Endothelial cell of umbilical vein (primary cell): ENCODE measurements around the gene DNAJC27. TPM values are rescaled to one million over a fixed set of nuclear protein-coding genes. Genes with fewer than 3 reads are reported as not detected.

Experiments
- BruUV-seq: library from RNA; stranded (reverse); fragments of 400-500 nt; replicated peaks from 2 replicates; lab custom pipeline; 2021; lab: Mats Ljungman, UMichigan
- CTCF ChIA-PET: fragments of 300-600, 350-600 bp; sonication (Branson Sonifier 250); formaldehyde crosslinking; loops from one replicate; lab custom pipeline; 2021; ENCODE audit warnings: antibody characterized with exemption, inconsistent platforms; lab: Charles Lee
- POLR2A ChIA-PET: fragments of 300-600, 350-600 bp; sonication (Branson Sonifier 250); formaldehyde crosslinking; loops from one replicate; lab custom pipeline; 2021; ENCODE audit warnings: antibody characterized with exemption, inconsistent platforms; lab: Charles Lee
- DNase-seq: peaks from one replicate; pipeline ENCODE4 v3.0.0-alpha.2; 2011; ENCODE audit warnings: low read depth, low spot score
- FAIRE-seq: peaks from 2 replicates; lab custom pipeline; 2011; peaks lifted over from hg19 to GRCh38; lab: Jason Lieb, UNC
- H2AFZ ChIP-seq: 2 replicates; pipeline ENCODE4 v1.6.0; 2012; ENCODE audit warnings: low read depth, low read length, control low read depth, inconsistent platforms
- H3K27ac ChIP-seq: 2 replicates; pipeline ENCODE4 v1.5.1; 2011; ENCODE audit warnings: low read depth, mild to moderate bottlenecking, control low read depth, low read length, moderate library complexity; ENCODE audit not compliant: insufficient read depth
- H3K27me3 ChIP-seq, 2 experiments: 2 replicates each; pipeline versions ENCODE4 v1.6.0 to v1.6.1; 2011; ENCODE audit warnings: low read length in 2 of 2, mixed read lengths in 1 of 2; ENCODE audit not compliant: control insufficient read depth in 2 of 2, insufficient read depth in 2 of 2
- H3K36me3 ChIP-seq, 2 experiments: 2 replicates in 1 of 2; 3 replicates in 1 of 2; pipeline ENCODE4 v1.5.1; 2011; ENCODE audit warnings: low read length in 2 of 2, mild to moderate bottlenecking in 1 of 2, moderate library complexity in 1 of 2; ENCODE audit not compliant: control insufficient read depth in 2 of 2, insufficient read depth in 2 of 2; ENCODE audit errors: extremely low read depth in 1 of 2
- H3K4me1 ChIP-seq: 3 replicates; pipeline ENCODE4 v1.5.1; 2011; ENCODE audit warnings: mild to moderate bottlenecking, low read length; ENCODE audit not compliant: control insufficient read depth, insufficient read depth; ENCODE audit errors: extremely low read depth
- H3K4me2 ChIP-seq: 2 replicates; pipeline ENCODE4 v1.6.1; 2011; ENCODE audit warnings: low read length, control low read depth, mixed read lengths; ENCODE audit not compliant: insufficient read depth
- H3K4me3 ChIP-seq, 3 experiments: fragments of 200-600 bp in 1 of 3; sonication (generic), shearing (Covaris generic) in 1 of 3; replicated peaks in 1 of 3; 2 replicates each; pipeline ENCODE4 v1.5.1; 2011 to 2016; ENCODE audit warnings: control low read depth in 3 of 3, low read length in 3 of 3, mild to moderate bottlenecking in 2 of 3, inconsistent platforms in 1 of 3, low read depth in 1 of 3, moderate library complexity in 1 of 3; ENCODE audit not compliant: insufficient read depth in 1 of 3
- H3K79me2 ChIP-seq: 2 replicates; pipeline ENCODE4 v1.6.0; 2012; ENCODE audit warnings: low read length, inconsistent platforms; ENCODE audit not compliant: control insufficient read depth, insufficient read depth
- H3K9ac ChIP-seq: replicated peaks from 2 replicates; pipeline ENCODE3; 2011; ENCODE audit warnings: low read length, control low read depth; ENCODE audit not compliant: insufficient read depth; ENCODE audit errors: extremely low read depth
- H3K9me1 ChIP-seq: replicated peaks from 3 replicates; pipeline ENCODE4 v1.6.0; 2011; ENCODE audit warnings: mild to moderate bottlenecking, low read length; ENCODE audit not compliant: control insufficient read depth, insufficient read depth; ENCODE audit errors: extremely low read depth
- H3K9me3 ChIP-seq: replicated peaks from 2 replicates; pipeline ENCODE4 v1.5.1; 2012; ENCODE audit warnings: low read length, inconsistent platforms; ENCODE audit not compliant: control insufficient read depth, insufficient read depth
- H4K20me1 ChIP-seq: replicated peaks from 2 replicates; pipeline ENCODE3; 2011; ENCODE audit warnings: mild to moderate bottlenecking, low read length; ENCODE audit not compliant: control insufficient read depth, insufficient read depth; ENCODE audit errors: extremely low read depth
- EZH2 ChIP-seq: IDR thresholded peaks from 2 replicates; pipeline ENCODE4 v1.6.1; 2012; ENCODE audit warnings: borderline replicate concordance, low read depth, mild to moderate bottlenecking, moderate library complexity, low read length, inconsistent platforms; ENCODE audit not compliant: severe bottlenecking
- FOS ChIP-seq: IDR thresholded peaks from 2 replicates; pipeline ENCODE4 v1.6.1; 2011; ENCODE audit warnings: mild to moderate bottlenecking, low read length, moderate library complexity, borderline replicate concordance; ENCODE audit not compliant: insufficient read depth
- GATA2 ChIP-seq: IDR thresholded peaks from 2 replicates; pipeline ENCODE4 v1.7.0; 2011; ENCODE audit warnings: low read depth, mild to moderate bottlenecking, moderate library complexity, mixed read lengths, low read length; ENCODE audit not compliant: insufficient read length, insufficient read depth
- JUN ChIP-seq: IDR thresholded peaks from 2 replicates; pipeline ENCODE4 v1.6.1; 2011; ENCODE audit warnings: borderline replicate concordance, low read depth; ENCODE audit not compliant: insufficient read length, insufficient read depth
- MYC ChIP-seq: IDR thresholded peaks from one replicate; pipeline ENCODE4 v1.6.1; 2011; ENCODE audit warnings: mild to moderate bottlenecking, low read depth, low read length
- POLR2A ChIP-seq: IDR thresholded peaks from 2 replicates; pipeline ENCODE4 v1.6.1; 2012; ENCODE audit warnings: low read depth, mild to moderate bottlenecking, control low read depth, low read length
- POLR2AphosphoS5 ChIP-seq: IDR thresholded peaks from 2 replicates; pipeline ENCODE4 v1.6.1; 2012; ENCODE audit warnings: low read depth, mild to moderate bottlenecking, control low read depth, low read length, moderate library complexity; ENCODE audit not compliant: insufficient read depth
- dilution Hi-C: fragments of 300-500 bp; cut with MboI; formaldehyde crosslinking; loops from one replicate; pipeline ENCODE4 v1.15.0; 2019; ENCODE audit warnings: low sequenced_read_pairs; ENCODE audit not compliant: extremely low pct_ligation_motif_present
- intact Hi-C: fragments of 100-400 bp; cut with micrococcal nuclease; formaldehyde crosslinking; loops from one replicate; pipeline ENCODE4 v1.10.0; 2022
- polyA plus RNA-seq, 4 experiments: library from polyadenylated mRNA; depleted of rRNA in 3 of 4; stranded (reverse) in 3 of 4; unstranded in 1 of 4; fragments of >200 nt; gene quantifications; 2 replicates each; pipeline versions ENCODE4 v1.2.1 to v1.2.3, GENCODE V29; 2011 to 2012; ENCODE audit warnings: missing spikeins in 1 of 4
- total RNA-seq: library from RNA; stranded (reverse); gene quantifications from 2 replicates; pipeline ENCODE4 v1.2.3, GENCODE V29; 2021
- TF ChIP-seq, protein P1 (sequence below), 2 donors: IDR thresholded peaks; 1 replicate in 1 of 2; 2 replicates in 1 of 2; pipeline ENCODE4 v1.5.1; 2011; ENCODE audit warnings: low read length in 2 of 2, mild to moderate bottlenecking in 2 of 2, moderate library complexity in 2 of 2, control low read depth in 1 of 2, inconsistent platforms in 1 of 2, low read depth in 1 of 2; ENCODE audit not compliant: insufficient read depth in 1 of 2; ENCODE audit errors: extremely low read depth in 1 of 2
- TF ChIP-seq, protein P2 (sequence below): IDR thresholded peaks from 2 replicates; pipeline ENCODE4 v1.6.1; 2011; ENCODE audit not compliant: insufficient read depth, insufficient read length

The DNAJC27 gene
- total and polyA plus RNA-seq, 2 donors (not counting 3 experiments of a cell fraction or from before 2014, with no cell fraction given), result 1.3 to 3.2 TPM

DNA sequence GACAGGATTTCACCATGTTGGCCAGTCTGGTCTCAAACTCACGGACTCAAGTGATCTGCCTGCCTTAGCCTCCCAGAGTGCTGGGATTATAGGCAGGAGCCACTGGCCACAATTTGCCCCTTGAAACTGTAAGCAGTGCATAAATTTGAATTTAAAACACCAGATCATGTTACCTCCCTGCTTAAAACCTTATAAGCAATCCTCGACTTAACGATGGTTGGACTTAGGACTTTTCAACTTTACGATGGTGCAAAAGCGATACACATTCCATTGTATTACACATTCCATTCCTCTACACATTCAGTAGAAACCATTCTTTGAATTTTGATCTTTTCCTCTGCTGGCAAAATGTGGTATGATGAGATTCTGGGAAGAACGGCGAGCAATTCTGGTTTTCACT is 46.9 kb upstream of the DNAJC27 start:
- H4K20me1 ChIP-seq, result no peaks in the 10 kb centered on the region
- DNase-seq (no peak), FAIRE-seq (no peak)
- no peaks in the 10 kb centered on the region for H3K4me1 ChIP-seq
- no peaks in the 10 kb centered on the region for H3K9me3 ChIP-seq
- POLR2A ChIA-PET, result no interaction called here
- dilution Hi-C loops (no loop called here), intact Hi-C loops (no loop called here)
- no peak overlapping the region for H2AFZ ChIP-seq
- peaks cover 5 to 6% of the 10 kb centered on the region in 2 experiments for H3K27me3 ChIP-seq
- H3K79me2 ChIP-seq, result no peaks in the 10 kb centered on the region
- no peak overlapping the region for H3K9ac ChIP-seq
- no peak overlapping the region for H3K4me3 ChIP-seq
- no peaks in the 10 kb centered on the region for H3K9me1 ChIP-seq
- CTCF ChIA-PET, result no interaction called here
- BruUV-seq, result no TSS peak
- TF ChIP-seq GATA2 (no peak), POLR2A (no peak), JUN (no peak), FOS (no peak), EZH2 (no peak), MYC (no peak), POLR2AphosphoS5 (no peak)
- TF ChIP-seq, protein P1, sequence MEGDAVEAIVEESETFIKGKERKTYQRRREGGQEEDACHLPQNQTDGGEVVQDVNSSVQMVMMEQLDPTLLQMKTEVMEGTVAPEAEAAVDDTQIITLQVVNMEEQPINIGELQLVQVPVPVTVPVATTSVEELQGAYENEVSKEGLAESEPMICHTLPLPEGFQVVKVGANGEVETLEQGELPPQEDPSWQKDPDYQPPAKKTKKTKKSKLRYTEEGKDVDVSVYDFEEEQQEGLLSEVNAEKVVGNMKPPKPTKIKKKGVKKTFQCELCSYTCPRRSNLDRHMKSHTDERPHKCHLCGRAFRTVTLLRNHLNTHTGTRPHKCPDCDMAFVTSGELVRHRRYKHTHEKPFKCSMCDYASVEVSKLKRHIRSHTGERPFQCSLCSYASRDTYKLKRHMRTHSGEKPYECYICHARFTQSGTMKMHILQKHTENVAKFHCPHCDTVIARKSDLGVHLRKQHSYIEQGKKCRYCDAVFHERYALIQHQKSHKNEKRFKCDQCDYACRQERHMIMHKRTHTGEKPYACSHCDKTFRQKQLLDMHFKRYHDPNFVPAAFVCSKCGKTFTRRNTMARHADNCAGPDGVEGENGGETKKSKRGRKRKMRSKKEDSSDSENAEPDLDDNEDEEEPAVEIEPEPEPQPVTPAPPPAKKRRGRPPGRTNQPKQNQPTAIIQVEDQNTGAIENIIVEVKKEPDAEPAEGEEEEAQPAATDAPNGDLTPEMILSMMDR (IDR thresholded peaks at IDR 0.05; ENCODE audit: extremely low read depth in 1 of 2, insufficient read depth in 1 of 2, low read depth in 1 of 2, low read length in 2 of 2), result no peak
- TF ChIP-seq, protein P2, sequence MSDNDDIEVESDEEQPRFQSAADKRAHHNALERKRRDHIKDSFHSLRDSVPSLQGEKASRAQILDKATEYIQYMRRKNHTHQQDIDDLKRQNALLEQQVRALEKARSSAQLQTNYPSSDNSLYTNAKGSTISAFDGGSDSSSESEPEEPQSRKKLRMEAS, result no peak
- H3K4me2 ChIP-seq, result no peak overlapping the region
- no peak overlapping the region for H3K27ac ChIP-seq
- no peaks in the 10 kb centered on the region for H3K36me3 ChIP-seq
